GM12892 (cell line): Measurements from ENCODE around the gene SI.

Experiments used
- POLR2A ChIP-seq: IDR thresholded peaks from 2 replicates; pipeline ENCODE4 v1.6.1; 2011; ENCODE audit warnings: low read depth, low read length, control low read depth
- POLR2AphosphoS5 ChIP-seq: IDR thresholded peaks from 2 replicates; pipeline ENCODE4 v1.6.1; 2011; ENCODE audit warnings: low read depth, low read length, control low read depth

GRCh38 chr3:164940745-164941144 is 137.6 kb downstream of the SI start:
- TF ChIP-seq POLR2AphosphoS5 (no peak), POLR2A (no peak)
